D721Med (cell line): ENCODE results near the gene SLC38A3.
"Not testable (repeated sequence)": the region's sequence is repeated elsewhere in the genome, so short reads cannot be mapped to it uniquely, and the experiment has no call there.

Source experiments
- DNase-seq: peaks from one replicate; pipeline ENCODE4 v3.0.0; 2011; ENCODE audit warnings: low spot score; ENCODE audit not compliant: insufficient read length
- FAIRE-seq: peaks from 2 replicates; lab custom pipeline; 2011; peaks lifted over from hg19 to GRCh38; lab: Jason Lieb, UNC
- CTCF ChIP-seq: IDR thresholded peaks from 2 replicates; pipeline ENCODE4 v1.5.1; 2012; ENCODE audit warnings: mild to moderate bottlenecking, control low read depth; ENCODE audit not compliant: insufficient read depth; ENCODE audit errors: missing control alignments

SLC38A3 gene

GRCh38 chr3:50238549-50239026 lies 33.5 kb downstream of the SLC38A3 start:
- FAIRE-seq (no peak), DNase-seq (no peak)
- TF ChIP-seq CTCF, result no peak

- DNase-seq (no peak), FAIRE-seq (no peak)
- no peak for TF ChIP-seq CTCF
Observed at GRCh38 chr3:50239649-50240048, 34.6 kb downstream of the SLC38A3 start.

- no peak for TF ChIP-seq CTCF
- FAIRE-seq (no peak), DNase-seq (no peak)
Observed at GRCh38 chr3:50241163-50241562, 36.1 kb downstream of the SLC38A3 start.

- FAIRE-seq (no peak), DNase-seq (no peak)
- no peak for TF ChIP-seq CTCF
Observed at GRCh38 chr3:50241713-50242380, 36.8 kb downstream of the SLC38A3 start.

GRCh38 chr3:50242381-50242770 lies 37.3 kb downstream of the SLC38A3 start:
- FAIRE-seq (no peak), DNase-seq (no peak)
- TF ChIP-seq CTCF, result no peak

GRCh38 chr3:50242851-50243542 lies 37.9 kb downstream of the SLC38A3 start:
- TF ChIP-seq CTCF, result no peak
- DNase-seq, result no peak
- no peak for FAIRE-seq

- TF ChIP-seq CTCF, result no peak
- FAIRE-seq, result no peak
Observed at GRCh38 chr3:50243543-50243895, 38.4 kb downstream of the SLC38A3 start.

GRCh38 chr3:50244813-50245212 lies 39.7 kb downstream of the SLC38A3 start:
- not testable (repeated sequence) for DNase-seq, FAIRE-seq

More at GRCh38 chr3:50243543-50243895, 38.4 kb downstream of the SLC38A3 start:
- no peak for DNase-seq
